Measurements from ENCODE around the gene TUBB1.
A peak's percentile ranks its signal among the peaks of the same experiment; 100 is the strongest.

The TUBB1 gene

GRCh38 chr20:58988565-58988882 lies 30.7 kb upstream of the TUBB1 start:
- DNase-seq (ENCODE audit: extremely low read depth in 1 of 2, low read depth in 1 of 2) = no peak

- DNase-seq (ENCODE audit: extremely low read depth in 1 of 2, low read depth in 1 of 2) = no peak
Observed at GRCh38 chr20:58989196-58989595, 30.0 kb upstream of the TUBB1 start.

DNA sequence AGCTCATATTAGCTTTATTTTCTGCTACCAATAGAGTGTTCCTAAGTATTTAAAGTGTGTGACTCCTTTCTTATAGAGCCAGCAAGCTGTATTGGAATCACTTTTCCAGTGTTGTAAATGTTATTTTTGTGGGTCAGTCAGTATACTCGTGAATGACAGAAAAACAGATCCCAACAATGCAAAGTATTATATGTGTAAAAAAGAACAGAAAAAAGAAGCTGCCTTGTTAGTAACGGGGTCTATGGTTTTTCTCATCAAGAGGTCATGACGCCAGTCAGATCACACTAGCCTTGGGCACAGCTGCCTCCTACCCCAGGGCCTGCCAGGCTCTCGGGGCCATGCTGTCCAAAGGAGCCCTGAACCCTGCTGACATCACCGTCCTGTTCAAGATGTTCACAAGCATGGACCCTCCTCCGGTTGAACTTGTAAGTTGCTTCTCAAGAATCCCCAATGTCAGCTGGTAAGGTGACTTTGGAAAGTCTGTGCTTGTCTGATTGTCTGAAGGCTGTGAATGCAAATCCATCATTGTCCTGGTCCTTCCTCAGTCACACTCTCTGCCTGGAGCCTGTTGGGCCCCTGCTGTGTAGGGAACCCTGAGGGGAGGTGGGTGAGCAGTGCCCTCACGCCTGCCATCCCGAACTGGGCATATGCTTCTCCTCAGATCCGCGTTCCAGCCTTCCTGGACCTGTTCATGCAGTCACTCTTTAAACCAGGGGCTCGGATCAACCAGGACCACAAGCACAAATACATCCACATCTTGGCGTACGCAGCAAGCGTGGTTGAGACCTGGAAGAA lies 28.4 kb upstream of the TUBB1 start:
- DNase-seq (ENCODE audit: extremely low read depth in 1 of 2, low read depth in 1 of 2) = no peak

DNA sequence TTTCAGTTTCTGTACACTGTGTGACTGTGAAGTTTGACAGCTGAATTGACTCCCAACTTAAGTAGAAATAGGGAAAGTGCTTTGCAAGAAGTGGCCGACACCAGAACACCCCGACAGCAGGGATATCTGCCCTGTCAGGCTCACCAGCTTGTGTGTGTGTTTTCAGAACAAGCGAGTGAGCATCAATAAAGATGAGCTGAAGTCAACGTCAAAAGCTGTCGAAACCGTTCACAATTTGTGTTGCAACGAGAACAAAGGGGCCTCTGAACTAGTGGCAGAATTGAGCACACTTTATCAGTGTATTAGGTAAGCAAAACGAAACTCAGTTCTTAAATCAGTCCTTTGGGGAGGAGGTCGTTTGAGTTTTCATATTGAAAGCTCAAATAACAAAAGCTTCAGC lies 27.5 kb upstream of the TUBB1 start:
- no peak for DNase-seq (ENCODE audit: extremely low read depth in 1 of 2, low read depth in 1 of 2)

GRCh38 chr20:58992911-58993310 lies 26.3 kb upstream of the TUBB1 start:
- DNase-seq (ENCODE audit: extremely low read depth in 1 of 2, low read depth in 1 of 2) = no peak

DNA sequence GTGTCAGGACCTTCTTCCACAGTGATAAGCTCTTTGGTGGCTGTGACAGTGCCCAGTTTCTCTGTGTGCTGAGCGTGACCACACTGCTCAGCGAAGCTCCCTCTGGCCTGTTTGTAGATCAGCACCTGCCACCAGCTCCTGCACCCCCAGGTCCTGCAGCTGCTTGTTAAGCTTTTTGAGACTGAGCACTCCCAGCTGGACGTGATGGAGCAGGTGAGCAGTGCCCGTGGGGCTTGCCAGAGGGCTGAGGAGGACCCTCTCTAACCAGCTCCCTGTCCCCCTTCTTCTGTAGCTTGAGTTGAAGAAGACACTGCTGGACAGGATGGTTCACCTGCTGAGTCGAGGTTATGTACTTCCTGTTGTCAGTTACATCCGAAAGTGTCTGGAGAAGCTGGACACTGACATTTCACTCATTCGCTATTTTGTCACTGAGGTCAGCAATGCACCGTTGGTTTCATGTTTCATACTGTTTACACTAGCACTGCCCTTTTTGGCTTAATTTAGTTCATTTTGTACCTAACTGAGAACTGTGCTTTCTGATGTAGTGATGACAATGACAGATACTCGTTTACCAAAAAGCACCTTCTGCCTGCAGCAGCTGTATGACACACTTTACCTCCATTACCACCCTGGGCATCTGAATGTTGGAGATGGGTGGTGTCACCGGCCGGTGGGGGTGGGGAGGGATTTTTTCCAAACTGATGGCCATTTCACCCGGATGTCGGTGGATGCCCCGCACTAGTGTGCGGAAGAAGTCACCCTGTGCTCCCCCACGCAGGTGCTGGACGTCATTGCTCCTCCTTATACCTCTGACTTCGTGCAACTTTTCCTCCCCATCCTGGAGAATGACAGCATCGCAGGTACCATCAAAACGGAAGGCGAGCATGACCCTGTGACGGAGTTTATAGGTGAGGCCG lies 25.6 kb upstream of the TUBB1 start:
- DNase-seq (ENCODE audit: extremely low read depth in 1 of 2, low read depth in 1 of 2) = no peak

GRCh38 chr20:58994390-58995159 lies 24.7 kb upstream of the TUBB1 start:
- DNase-seq (ENCODE audit: extremely low read depth in 1 of 2, low read depth in 1 of 2) = no peak

- no peak for DNase-seq (ENCODE audit: extremely low read depth in 1 of 2, low read depth in 1 of 2)
Observed at GRCh38 chr20:58995461-58996225, 23.6 kb upstream of the TUBB1 start.

GRCh38 chr20:58996226-58996611 lies 23.0 kb upstream of the TUBB1 start:
- DNase-seq (ENCODE audit: extremely low read depth in 1 of 2, low read depth in 1 of 2) = no peak

DNA sequence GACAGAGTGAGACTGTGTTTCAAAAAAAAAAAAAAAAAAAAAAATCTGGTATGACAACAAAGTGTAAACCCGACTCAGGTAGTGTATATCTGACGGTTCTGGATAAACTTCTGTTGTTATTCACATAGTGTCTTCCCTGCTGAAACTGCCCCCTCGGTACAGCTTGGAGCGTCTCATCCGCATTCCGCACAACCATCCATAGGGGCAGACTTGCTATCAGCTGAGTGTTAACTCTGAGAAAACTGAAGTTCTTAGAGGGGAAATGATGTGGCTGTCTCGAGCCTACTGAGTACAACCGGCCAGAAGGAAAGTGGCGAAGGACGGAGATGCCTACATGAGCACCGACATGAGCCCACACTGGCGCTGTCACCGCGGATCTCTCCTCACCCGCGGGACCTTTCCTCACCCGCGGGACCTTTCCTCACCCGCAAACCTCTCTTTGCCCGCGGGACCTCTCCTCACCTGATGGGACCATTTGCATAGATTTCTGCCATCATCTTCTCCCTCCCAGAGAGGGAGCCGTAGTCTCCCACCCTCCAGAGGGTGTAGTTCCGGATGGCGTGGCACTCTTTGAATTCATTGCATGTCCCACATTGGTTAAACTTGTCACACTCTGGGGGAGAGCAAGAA lies 22.0 kb upstream of the TUBB1 start:
- DNase-seq (ENCODE audit: extremely low read depth in 1 of 2, low read depth in 1 of 2) = no peak

DNA sequence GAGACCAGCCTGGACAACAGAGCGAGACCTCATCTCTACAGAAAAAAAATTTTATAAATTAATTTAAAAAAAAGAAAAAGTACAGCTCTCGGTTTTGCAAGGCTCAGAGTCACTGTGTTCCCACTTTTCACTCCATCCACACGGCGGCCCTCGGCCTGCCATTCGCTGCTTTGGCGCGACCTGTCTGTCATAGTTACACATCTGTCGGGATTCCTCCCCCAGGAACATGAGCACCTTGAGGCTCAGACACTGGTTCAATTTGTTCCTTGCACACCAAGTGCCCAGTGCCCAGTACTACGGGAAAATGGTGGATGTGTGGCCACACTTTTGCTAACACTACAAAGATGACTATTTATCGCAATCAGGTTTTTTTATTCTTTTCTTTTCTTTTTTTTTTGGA lies 20.6 kb upstream of the TUBB1 start:
- no peak for DNase-seq (ENCODE audit: extremely low read depth in 1 of 2, low read depth in 1 of 2)

DNA sequence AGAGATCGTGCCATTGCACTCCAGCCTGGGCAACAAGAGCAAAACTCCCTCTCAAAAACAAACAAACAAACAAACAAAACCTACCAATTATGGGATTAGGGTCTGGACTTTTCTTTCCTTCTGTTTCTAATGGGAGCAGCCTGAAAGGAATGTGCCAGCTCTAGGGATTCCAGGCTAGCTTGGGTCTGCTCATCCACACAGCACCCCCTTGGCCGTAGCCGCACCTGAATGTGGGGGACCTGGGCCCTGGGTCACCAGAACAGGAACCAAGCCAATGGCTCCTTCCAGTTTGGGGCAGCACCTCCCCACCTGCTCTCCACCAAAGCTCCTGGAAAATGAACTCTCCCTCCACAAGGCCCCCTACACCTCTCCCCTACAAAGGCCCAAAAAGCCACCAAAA lies 18.9 kb upstream of the TUBB1 start:
- DNase-seq (ENCODE audit: extremely low read depth in 1 of 2, low read depth in 1 of 2) = no peak

GRCh38 chr20:59001068-59001448 lies 18.2 kb upstream of the TUBB1 start:
- DNase-seq (ENCODE audit: extremely low read depth in 1 of 2, low read depth in 1 of 2) = no peak

GRCh38 chr20:59001449-59002171 lies 17.6 kb upstream of the TUBB1 start:
- DNase-seq (ENCODE audit: extremely low read depth in 1 of 2, low read depth in 1 of 2) = no peak

- DNase-seq (ENCODE audit: extremely low read depth in 1 of 2, low read depth in 1 of 2) = no peak
Observed at GRCh38 chr20:59002388-59002787, 16.8 kb upstream of the TUBB1 start.

DNA sequence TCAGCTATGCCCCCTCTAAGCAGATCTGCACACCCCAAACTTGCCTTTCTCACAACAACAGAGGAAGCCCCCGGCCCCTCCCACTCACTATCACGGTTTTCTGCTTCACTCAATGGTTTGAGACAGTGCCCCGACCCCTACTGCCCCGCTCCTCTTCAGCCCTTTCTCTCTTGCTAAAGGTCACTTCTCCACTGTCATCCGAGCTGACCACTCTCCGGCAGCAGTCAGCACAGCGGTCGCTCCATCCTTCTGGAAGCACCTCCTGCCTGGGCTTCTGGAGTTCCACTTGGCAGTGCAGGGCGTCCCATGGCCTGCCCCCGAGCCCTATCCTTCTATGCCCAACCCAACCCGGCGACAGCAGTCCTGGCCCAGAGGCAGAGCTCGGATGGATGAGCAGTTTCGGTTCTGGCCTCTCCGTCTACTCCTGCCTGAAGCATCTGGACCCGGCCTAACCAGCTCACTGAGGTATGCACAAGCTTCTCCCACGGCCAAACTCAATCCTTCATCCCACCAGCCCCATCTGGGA lies 16.3 kb upstream of the TUBB1 start:
- no peak for DNase-seq (ENCODE audit: extremely low read depth in 1 of 2, low read depth in 1 of 2)

- DNase-seq (ENCODE audit: extremely low read depth in 1 of 2, low read depth in 1 of 2) = no peak
Observed at GRCh38 chr20:59003836-59004492, 15.3 kb upstream of the TUBB1 start.

DNA sequence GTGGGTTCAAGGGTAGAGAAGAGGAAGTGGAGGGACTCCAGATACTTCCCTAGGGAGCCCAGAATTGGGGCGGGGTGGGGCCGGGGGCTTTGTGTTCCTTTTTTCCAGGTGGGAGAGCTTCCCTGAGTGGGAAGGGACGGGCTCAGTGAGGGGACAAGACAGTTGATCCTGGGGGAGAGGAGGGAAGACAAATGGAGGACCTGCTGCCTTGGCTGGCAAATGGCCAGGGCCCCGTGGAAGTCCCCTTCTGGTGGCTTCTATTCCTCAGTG lies 14.8 kb upstream of the TUBB1 start:
- DNase-seq (ENCODE audit: extremely low read depth in 1 of 2, low read depth in 1 of 2) = peak in 1 of 2 donors; percentile 27
